Suppressor macrophage treated with lipopolysaccharide for 4 hours (primary cell): Measurements from ENCODE around the gene MTMR4.
"Not testable (repeated sequence)": the region's sequence is repeated elsewhere in the genome, so short reads cannot be mapped to it uniquely, and the experiment has no call there.

ENCODE experiments used
- DNase-seq: peaks from one replicate; pipeline ENCODE4 v3.0.0-alpha.2; 2020

Gene MTMR4

DNA sequence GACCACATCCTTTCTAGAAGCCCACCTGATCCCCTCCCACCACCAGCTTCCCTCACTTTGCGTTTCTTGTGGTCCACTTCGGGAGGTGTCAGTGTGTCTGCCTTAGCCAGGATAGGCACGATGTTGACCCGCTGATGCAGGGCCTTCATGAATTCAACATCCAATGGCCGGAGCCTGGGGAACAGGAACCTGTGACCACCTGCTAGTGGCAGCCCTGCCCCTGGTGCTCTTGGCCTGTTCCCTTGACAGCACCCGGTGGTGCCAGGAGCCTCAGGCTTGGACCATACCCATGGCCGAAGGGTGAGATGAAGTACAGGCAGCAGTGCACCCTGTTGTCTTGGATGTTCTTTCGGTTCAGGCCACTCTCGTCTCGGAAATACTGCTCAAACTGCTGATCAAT, 7.2 kb upstream of the MTMR4 start:
- DNase-seq = no peak

- peak; percentile 49 for DNase-seq
These were observed 6.5 kb upstream of the MTMR4 start for GRCh38 chr17:58520843-58521430.

- peak; percentile 100 for DNase-seq
These were observed 3.6 kb upstream of the MTMR4 start for GRCh38 chr17:58517928-58518609.

DNA sequence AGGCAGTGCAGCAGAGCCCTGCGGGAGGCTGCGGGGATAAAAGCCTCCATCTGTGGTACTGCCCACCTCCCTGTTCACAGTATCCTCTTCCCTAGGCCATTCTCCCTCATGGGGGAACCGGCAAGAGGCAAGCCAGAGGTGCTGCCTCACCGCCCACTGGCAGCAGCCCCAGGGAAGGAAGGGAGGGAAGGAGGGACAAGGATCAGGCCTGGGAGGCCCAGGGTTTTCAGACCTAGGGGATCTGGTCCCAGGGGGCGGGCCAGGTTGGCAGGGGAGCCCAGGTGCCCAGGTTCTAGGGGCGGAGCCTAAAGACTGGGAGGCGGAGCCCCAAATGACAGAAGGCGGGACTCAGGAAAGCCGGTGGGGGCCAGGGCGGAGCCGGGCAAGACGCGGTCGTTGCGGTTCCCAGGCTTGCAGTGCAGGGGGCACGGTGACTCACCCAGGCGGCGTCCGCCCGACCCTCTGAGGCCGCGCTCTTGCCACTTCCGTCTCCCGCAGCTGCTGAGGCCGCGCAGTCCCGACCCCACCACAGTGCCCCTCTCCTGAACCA, 3.0 kb upstream of the MTMR4 start:
- DNase-seq = peak; percentile 19

DNA sequence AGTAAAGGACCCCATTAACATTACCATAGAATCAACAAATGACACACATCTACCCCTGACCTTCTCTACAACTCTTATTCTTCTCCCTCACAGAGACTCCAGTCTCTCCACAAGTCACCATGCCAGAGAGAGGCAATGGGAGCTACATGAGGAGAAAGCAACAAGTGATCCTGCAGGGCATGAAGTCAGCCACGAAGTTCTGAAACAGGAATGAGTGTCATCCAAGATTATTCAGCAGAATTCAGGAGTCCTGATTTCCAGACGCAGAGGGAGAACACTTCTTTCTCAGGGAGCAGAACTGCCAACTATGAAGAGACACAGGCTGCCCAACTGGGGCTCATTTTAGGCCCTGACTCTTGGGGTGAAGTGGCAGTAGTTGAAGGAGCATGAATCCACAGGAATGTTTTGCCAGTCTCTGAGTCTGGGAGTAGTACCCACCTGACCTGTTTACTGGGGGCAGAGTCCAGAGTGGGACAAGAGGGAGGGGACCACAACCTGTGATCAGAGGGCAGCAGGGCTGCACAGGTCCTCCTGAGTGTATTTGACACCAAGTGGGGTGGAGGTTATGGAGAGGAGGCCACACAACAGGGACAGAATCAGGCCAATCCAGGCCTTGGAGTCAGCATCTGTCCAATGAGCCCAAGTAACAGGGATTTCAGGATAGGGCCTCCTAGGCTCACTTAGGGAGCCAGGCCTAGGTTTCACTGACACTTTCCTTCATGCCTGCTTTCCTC, 2.4 kb upstream of the MTMR4 start:
- DNase-seq = no peak

- no peak for DNase-seq
These were observed 848 bp upstream of the MTMR4 start for GRCh38 chr17:58515286-58515685.

GRCh38 chr17:58514770-58515157, 326 bp upstream of the MTMR4 start:
- no peak for DNase-seq

DNA sequence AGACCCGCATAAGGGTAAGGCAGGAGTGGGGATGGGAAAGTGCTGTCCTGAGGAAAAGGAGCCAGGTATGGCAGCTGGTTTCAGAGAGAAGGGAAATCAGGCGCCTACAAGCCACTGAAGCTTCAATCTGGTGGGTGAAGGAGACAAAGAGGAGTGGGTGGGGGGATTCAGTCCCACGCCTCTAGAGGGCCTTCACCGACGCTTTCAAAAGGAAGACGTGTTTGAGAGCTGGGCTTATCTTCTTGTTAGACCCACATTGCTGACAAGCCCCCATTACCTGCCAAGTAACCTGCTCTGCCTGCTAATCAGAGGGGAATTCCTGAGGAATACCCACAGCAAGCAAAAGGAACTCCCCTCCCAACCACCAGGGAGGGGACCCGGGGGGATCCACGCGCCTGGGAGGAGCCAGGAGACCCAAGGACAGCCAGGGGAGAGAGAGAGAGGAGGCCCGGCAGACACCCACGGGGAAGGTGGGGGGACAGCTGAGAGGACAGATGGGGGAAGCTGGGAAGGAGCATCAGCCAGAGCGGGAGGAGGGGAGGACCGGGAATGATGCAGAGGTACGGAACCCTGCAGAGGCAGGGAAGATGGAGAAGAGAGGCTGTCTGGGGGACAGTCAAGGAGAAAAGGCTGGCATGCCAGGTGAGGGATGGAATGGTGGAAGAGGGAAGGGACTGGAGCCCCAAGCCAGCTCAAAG, 1.0 kb downstream of the MTMR4 start:
- DNase-seq = no peak

DNA sequence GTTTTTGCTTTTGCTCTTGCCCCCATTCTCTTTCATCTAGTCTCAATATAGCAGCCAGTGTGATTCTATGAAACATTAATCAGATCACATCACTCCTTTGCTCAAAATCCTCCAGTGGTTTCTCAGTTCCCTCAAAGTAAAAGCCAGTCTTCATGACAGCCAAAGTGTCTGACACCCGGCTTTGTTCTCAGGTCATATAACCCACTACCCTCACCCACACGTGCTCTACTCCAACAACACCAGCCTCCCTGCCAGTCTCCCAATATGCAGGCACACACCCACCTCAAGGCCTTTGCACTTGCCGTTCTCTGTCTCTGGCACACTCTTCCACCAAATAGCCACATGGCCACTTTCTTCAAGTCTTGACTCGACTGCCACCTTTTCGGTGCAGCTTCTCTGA, 4.4 kb downstream of the MTMR4 start:
- no peak for DNase-seq

DNA sequence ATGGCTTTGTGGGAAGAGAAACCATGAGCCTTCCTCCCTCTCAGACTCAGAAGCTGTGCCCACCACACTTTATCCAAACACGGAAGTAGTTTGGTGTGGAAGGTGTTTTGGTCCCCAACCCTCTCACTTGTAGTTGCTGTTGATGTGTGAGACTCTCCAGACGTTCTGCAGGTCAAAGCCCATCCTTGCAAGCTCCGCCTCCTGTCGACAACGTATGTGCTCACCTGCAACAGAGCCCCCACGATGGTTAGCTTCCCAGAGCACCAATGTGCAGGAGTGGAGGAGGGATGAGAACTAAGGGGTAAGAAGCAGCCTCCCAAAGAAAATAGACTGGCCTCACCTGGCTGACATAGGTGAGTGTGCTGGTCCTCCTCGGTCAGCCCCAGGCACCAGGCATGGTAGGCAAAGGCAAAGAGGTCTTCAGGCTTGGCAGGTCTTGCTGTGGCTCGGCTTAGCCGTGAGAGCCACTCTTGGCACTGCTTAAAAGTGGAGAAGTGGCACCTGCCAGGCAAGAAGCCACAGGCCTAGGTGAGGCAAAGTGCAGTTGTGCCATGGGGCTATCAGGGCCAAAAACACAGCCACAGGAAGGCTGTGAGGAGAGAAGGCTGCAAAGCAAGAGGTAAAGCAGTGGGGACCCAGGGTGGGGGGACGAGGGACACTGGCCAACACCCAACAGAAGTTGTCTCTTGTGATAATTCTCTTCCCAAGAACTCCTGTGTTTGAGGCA, 5.9 kb downstream of the MTMR4 start:
- DNase-seq = no peak

DNA sequence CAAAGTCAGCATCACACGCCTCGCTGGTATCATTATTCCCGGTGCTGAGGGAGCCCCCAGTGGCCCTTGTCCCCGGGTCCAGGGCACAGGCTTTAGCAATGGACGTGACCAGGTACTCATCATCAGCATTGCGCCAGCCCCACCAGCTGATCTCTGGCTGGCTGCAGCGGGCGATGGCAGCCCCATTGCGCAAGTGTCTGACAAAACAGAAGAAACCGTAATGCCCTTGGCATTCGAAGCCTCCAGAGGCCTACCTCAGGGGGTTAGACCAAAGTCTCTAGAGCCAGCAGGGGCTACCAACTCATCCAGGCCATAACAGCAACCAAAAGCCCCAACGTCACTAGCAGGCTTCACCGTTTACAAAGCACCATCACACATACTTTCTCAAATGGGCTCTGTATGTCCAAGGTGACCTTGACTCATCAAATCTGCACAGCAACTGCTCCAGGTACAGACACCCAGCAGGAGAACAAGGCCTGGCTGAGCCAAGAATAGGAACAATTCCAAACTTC, 7.3 kb downstream of the MTMR4 start:
- peak; percentile 71 for DNase-seq

DNA sequence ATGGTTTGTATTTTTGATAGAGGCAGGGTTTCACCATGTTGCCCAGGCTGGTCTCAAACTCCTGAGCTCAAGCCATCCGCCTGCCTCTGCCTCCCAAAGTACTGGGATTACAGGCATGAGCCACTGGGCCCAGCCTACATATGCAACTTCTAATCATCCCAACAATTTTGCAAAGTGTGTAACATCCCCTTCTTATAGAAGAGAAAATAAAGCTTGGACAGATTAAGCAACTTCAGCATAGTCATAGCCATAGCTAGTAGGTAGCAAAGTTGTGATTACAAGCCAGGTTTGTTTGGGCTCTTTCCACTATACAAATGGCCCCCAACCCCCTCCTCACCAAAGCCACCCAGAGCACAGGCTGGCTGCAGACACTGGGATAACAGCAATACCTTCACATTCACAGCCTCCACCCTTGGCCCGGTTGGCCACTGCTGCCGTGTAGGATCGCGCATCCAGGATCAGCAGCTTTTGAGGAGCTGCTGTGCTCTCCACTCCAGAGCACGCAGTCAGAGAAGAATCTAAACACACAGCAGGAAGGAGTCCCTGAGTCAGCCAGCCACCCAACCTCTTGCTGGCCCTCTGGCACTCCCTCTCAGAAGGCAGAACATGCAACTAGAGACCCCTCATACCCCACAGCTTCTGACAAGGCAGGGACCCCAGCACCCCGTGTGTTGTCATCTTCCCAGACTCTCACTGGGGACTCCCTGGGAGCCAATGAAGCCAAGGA, 7.9 kb downstream of the MTMR4 start:
- DNase-seq = no peak

- DNase-seq = peak; percentile 55
These were observed 9.5 kb downstream of the MTMR4 start for GRCh38 chr17:58504826-58505351.

- peak; percentile 26 for DNase-seq
These were observed 10.6 kb downstream of the MTMR4 start for GRCh38 chr17:58503866-58504265.

- DNase-seq = not testable (repeated sequence)
These were observed 11.3 kb downstream of the MTMR4 start for GRCh38 chr17:58503134-58503533.

DNA sequence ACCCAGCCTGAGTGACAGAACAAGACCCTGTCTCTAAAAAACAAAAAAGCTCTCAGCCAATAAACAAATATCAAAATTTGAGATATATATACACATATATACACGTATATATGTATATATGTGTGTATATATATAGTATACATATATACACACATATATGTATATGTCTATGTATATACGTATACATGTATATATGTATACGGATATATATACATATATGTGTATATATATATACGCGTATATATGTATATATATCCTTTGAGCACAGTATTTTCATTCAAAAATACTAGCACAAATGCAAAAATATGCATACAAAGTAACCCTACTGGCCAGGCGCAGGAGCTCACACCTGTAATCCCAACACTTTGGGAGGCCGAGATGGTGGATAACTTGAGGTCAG, 13.0 kb downstream of the MTMR4 start:
- DNase-seq = no peak

DNA sequence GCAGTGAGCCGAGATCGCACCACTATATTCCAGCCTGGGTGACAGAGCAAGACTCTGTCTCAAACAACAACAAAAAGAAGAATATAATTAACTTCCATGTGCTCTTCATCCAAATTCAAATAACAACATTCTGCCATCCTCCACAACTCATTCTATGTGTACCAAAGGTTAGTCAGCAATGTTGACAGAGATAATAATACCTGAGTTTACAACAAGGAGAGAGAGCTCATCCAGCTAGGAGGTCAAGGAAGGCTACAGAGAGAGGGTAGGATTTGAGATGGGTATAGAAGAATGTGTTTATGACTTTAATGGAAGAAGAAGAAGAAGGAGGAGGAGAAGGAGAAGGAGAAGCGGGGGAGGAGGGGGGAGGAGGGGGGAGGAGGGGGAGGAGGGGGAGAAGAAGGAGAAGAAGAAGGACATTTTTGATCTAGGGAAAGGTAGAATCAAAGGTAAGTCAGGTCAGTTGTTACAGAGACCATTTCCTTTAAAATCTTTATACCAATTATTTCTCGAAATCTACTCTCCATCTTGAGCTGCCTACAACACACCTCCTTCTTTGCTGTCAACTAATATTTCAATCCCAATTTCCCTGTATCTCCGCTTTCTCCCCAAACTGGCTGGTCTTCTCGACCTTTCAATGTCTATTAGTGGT, 16.1 kb downstream of the MTMR4 start:
- no peak for DNase-seq

GRCh38 chr17:58493506-58493905, 20.9 kb downstream of the MTMR4 start:
- no peak for DNase-seq

GRCh38 chr17:58492238-58493121, 22.0 kb downstream of the MTMR4 start:
- no peak for DNase-seq

DNA sequence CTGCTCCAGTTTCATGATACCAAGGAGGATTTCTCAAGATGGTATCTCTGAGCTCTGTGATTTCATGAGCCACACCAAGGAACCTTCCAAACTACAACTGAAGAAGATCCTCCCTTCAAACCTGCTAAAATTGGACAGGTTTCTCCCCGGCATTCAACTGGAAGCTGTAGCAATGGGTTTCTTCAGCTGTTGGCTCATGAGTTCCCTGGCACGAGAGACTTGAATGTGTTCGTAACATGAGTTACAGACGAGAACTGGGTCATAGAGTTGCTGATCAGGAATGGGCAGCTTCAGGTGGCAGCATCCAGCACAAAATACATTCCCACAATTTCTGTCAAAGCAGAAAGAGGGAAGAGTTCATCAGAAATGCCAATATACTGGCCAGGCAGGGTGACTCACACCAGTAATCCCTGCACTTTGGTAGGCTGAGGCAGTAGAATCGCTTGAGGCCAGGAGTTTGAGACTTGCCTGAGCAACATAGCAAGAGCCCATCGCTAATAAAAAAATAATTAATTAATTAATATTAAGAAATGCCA, 22.9 kb downstream of the MTMR4 start:
- DNase-seq = no peak
